Measurements from ENCODE around the gene AOPEP. TPM values are rescaled to one million over a fixed set of nuclear protein-coding genes. Genes with fewer than 3 reads are reported as not detected.
A peak's percentile ranks its signal among the peaks of the same experiment; 100 is the strongest.

The AOPEP gene
- total and polyA plus RNA-seq, 11 donors: 105 to 310 (median 185) TPM

- 21 to 28% (median 27%) methylated on average over 11 to 15 of the region's 15 CpGs for WGBS, 4 donors
- ATAC-seq: peak; percentile 71 to 82 (median 75)
- DNase-seq: no peak
Measured at GRCh38 chr9:95055851-95056551, 329.5 kb downstream of the AOPEP start.

DNA sequence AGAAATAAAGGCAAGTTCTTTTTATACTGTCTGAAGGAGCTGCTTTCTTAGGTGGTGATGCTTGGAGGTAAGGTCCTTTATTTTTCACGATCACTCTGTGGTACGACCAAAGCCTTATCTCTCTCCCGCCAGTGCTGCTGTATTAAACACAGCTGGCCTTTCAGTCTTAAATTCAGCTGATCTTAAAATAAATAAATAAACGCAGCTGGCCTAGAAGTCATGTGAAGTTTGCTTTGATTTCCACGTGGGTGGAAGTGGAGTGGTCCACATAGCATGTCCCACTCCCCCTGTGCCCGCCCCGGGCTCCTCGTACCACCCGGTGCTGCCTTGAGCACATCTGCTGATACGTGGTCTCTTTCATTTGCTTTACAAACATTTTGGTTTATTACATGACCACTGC lies 330.6 kb downstream of the AOPEP start:
- WGBS, 4 donors: 28 to 37% (median 29%) methylated on average over 10 of the region's 10 CpGs
- ATAC-seq: peak in 2 of 4 donors; percentile 17 to 29
- no peak for DNase-seq
- Histone ChIP-seq H3K27me3 (no peaks in the 10 kb centered on the region), H3K4me1 (peaks cover 11 to 98% (median 83%) of the 10 kb centered on the region in 12 donors), H3K9me3 (no peaks in the 10 kb centered on the region), H3K4me3 (peak overlapping the region in 9 of 12 donors; percentile 23 to 50 (median 32)), H3K27ac (peak overlapping the region; percentile 20 to 86 (median 75)), H3K36me3 (peaks cover 0 to 32% (median 12%) of the 10 kb centered on the region in 9 donors)
- intact Hi-C loops (cut with DNase I): loop anchor here in 1 of 10 donors (2.0 kb wide), 1 partner anchor 20 kb away; no protein-coding TSS in a partner anchor
- TF ChIP-seq POLR2A (IDR thresholded peaks at IDR 0.05): no peak
- TF ChIP-seq, protein P1, sequence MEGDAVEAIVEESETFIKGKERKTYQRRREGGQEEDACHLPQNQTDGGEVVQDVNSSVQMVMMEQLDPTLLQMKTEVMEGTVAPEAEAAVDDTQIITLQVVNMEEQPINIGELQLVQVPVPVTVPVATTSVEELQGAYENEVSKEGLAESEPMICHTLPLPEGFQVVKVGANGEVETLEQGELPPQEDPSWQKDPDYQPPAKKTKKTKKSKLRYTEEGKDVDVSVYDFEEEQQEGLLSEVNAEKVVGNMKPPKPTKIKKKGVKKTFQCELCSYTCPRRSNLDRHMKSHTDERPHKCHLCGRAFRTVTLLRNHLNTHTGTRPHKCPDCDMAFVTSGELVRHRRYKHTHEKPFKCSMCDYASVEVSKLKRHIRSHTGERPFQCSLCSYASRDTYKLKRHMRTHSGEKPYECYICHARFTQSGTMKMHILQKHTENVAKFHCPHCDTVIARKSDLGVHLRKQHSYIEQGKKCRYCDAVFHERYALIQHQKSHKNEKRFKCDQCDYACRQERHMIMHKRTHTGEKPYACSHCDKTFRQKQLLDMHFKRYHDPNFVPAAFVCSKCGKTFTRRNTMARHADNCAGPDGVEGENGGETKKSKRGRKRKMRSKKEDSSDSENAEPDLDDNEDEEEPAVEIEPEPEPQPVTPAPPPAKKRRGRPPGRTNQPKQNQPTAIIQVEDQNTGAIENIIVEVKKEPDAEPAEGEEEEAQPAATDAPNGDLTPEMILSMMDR (IDR thresholded peaks at IDR 0.05): no peak

More at GRCh38 chr9:95055851-95056551, 329.5 kb downstream of the AOPEP start:
- TF ChIP-seq POLR2A (IDR thresholded peaks at IDR 0.05): peak in 1 of 2 donors; percentile 41
- TF ChIP-seq, protein P1 (IDR thresholded peaks at IDR 0.05): peak in 1 of 12 donors; percentile 11
- peaks cover 0 to 28% (median 5%) of the 10 kb centered on the region in 9 donors for H3K36me3 ChIP-seq
- H3K9me3 ChIP-seq: no peaks in the 10 kb centered on the region
- no peaks in the 10 kb centered on the region for H3K27me3 ChIP-seq
- intact Hi-C loops (cut with DNase I): loop anchor here in 1 of 10 donors (2.0 kb wide), 1 partner anchor 21 kb away; no protein-coding TSS in a partner anchor
- H3K27ac ChIP-seq: peak overlapping the region; percentile 45 to 86 (median 75)
- H3K4me3 ChIP-seq: peak overlapping the region in 9 of 12 donors; percentile 23 to 50 (median 32)
- peaks cover 7 to 98% (median 79%) of the 10 kb centered on the region in 12 donors for H3K4me1 ChIP-seq

GRCh38 chr9:95058121-95058785 lies 331.8 kb downstream of the AOPEP start:
- peak overlapping the region in 8 of 12 donors; percentile 2 to 50 (median 31) for H3K4me3 ChIP-seq
- no peaks in the 10 kb centered on the region for H3K27me3 ChIP-seq
- intact Hi-C loops (cut with DNase I): no loop called here
- peaks cover 0 to 44% (median 22%) of the 10 kb centered on the region in 9 donors for H3K36me3 ChIP-seq
- WGBS, 4 donors: 35 to 55% (median 51%) methylated on average over 7 of the region's 7 CpGs
- peaks cover 13 to 98% (median 89%) of the 10 kb centered on the region in 12 donors for H3K4me1 ChIP-seq
- TF ChIP-seq POLR2A (IDR thresholded peaks at IDR 0.05): no peak
- TF ChIP-seq, protein P1 (IDR thresholded peaks at IDR 0.05): no peak
- peak overlapping the region; percentile 9 to 86 (median 70) for H3K27ac ChIP-seq
- DNase-seq: no peak
- no peaks in the 10 kb centered on the region for H3K9me3 ChIP-seq
- no peak for ATAC-seq

All from heart left ventricle (tissue), 16 donors.